Thyroid gland (tissue), 4 donors: ENCODE results near the gene TUBB6.

Source experiments
- POLR2A ChIP-seq, 2 donors: fragments of 450-650 bp; IDR thresholded peaks; one replicate each; pipeline ENCODE4 v1.6.1; 2017; ENCODE audit warnings: antibody characterized with exemption in 2 of 2, mild to moderate bottlenecking in 2 of 2, moderate library complexity in 1 of 2
- TF ChIP-seq, protein P1 (sequence below), 6 experiments: fragments of 200-600 bp in 3 of 6; fragments of 450-650 bp in 3 of 6; sonication (generic) in 3 of 6; IDR thresholded peaks; one replicate each; pipeline ENCODE4 v1.5.1; 2016 to 2019; ENCODE audit warnings: antibody characterized with exemption in 6 of 6, mild to moderate bottlenecking in 2 of 6, inconsistent platforms in 1 of 6, moderate library complexity in 1 of 6

DNA sequence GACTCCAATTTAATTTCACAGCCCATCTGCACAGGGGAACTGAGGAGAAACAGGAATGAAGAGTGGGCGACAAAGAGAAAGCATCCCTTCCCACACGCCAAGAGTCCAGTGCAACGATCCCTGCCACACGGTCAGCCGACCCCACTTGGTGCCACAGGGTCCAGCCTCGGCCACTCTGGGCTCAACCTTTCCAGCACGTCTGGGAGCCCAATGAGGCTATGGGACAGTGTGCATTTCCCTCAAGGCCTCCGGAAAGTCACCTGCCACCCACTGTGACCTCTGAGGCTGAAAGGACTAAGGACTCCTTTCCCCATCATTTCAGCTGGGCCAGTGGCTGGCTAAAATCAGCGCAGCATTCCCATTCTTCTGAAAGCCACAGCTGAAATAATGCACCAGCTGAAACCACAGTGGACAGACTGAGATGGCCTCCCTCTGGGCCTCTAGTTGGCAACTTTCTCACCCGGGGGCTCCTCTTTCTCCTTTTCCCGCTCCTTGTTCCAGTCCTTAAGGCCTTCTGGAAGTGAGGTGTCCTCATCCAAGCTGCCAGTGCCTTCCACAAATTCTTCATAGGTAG is 21.2 kb downstream of the TUBB6 start:
- no peak for TF ChIP-seq POLR2A (IDR thresholded peaks at IDR 0.05)
- TF ChIP-seq, protein P1, sequence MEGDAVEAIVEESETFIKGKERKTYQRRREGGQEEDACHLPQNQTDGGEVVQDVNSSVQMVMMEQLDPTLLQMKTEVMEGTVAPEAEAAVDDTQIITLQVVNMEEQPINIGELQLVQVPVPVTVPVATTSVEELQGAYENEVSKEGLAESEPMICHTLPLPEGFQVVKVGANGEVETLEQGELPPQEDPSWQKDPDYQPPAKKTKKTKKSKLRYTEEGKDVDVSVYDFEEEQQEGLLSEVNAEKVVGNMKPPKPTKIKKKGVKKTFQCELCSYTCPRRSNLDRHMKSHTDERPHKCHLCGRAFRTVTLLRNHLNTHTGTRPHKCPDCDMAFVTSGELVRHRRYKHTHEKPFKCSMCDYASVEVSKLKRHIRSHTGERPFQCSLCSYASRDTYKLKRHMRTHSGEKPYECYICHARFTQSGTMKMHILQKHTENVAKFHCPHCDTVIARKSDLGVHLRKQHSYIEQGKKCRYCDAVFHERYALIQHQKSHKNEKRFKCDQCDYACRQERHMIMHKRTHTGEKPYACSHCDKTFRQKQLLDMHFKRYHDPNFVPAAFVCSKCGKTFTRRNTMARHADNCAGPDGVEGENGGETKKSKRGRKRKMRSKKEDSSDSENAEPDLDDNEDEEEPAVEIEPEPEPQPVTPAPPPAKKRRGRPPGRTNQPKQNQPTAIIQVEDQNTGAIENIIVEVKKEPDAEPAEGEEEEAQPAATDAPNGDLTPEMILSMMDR (IDR thresholded peaks at IDR 0.05), result no peak
